Measurements from ENCODE around the gene PLA2G4C. TPM values are rescaled to one million over a fixed set of nuclear protein-coding genes. Genes with fewer than 3 reads are reported as not detected.

Gene PLA2G4C
- polyA plus RNA-seq, 4 donors, result 4.0 to 8.9 (median 6.1) TPM

GRCh38 chr19:48061401-48062344 is 48.9 kb downstream of the PLA2G4C start:
- DNase-seq (ENCODE audit: low read depth in 4 of 4, low spot score in 3 of 4), result no peak

- DNase-seq (ENCODE audit: low read depth in 4 of 4, low spot score in 3 of 4), result no peak
Measured at GRCh38 chr19:48060381-48060780, 50.2 kb downstream of the PLA2G4C start.

- no peak for DNase-seq (ENCODE audit: low read depth in 4 of 4, low spot score in 3 of 4)
Measured at GRCh38 chr19:48059331-48059730, 51.3 kb downstream of the PLA2G4C start.

- DNase-seq (ENCODE audit: low read depth in 4 of 4, low spot score in 3 of 4), result no peak
Measured at GRCh38 chr19:48053856-48054255, 56.8 kb downstream of the PLA2G4C start.

GRCh38 chr19:48053076-48053475 is 57.5 kb downstream of the PLA2G4C start:
- DNase-seq (ENCODE audit: low read depth in 4 of 4, low spot score in 3 of 4), result no peak

GRCh38 chr19:48051335-48052033 is 59.1 kb downstream of the PLA2G4C start:
- no peak for DNase-seq (ENCODE audit: low read depth in 4 of 4, low spot score in 3 of 4)

- no peak for DNase-seq (ENCODE audit: low read depth in 4 of 4, low spot score in 3 of 4)
Measured at GRCh38 chr19:48044561-48044960, 66.1 kb downstream of the PLA2G4C start.

GRCh38 chr19:48043675-48044258 is 66.8 kb downstream of the PLA2G4C start, which contains the start of gene CABP5:
Gene CABP5 (minus strand): TSS chr19:48044079. CDS start chr19:48043922, 157 bp downstream.
- no peak for DNase-seq (ENCODE audit: low read depth in 4 of 4, low spot score in 3 of 4)

GRCh38 chr19:48041877-48042580 is 68.6 kb downstream of the PLA2G4C start:
- DNase-seq (ENCODE audit: low read depth in 4 of 4, low spot score in 3 of 4), result no peak

GRCh38 chr19:48036765-48037164 is 73.9 kb downstream of the PLA2G4C start:
- no peak for DNase-seq (ENCODE audit: low read depth in 4 of 4, low spot score in 3 of 4)

- DNase-seq (ENCODE audit: low read depth in 4 of 4, low spot score in 3 of 4), result no peak
Measured at GRCh38 chr19:48033604-48034003, 77.0 kb downstream of the PLA2G4C start.

- no peak for DNase-seq (ENCODE audit: low read depth in 4 of 4, low spot score in 3 of 4)
Measured at GRCh38 chr19:48030073-48030472, 80.5 kb downstream of the PLA2G4C start.

GRCh38 chr19:48029431-48029830 is 81.2 kb downstream of the PLA2G4C start:
- DNase-seq (ENCODE audit: low read depth in 4 of 4, low spot score in 3 of 4), result no peak

- DNase-seq (ENCODE audit: low read depth in 4 of 4, low spot score in 3 of 4), result no peak
Measured at GRCh38 chr19:48025480-48025879, 85.1 kb downstream of the PLA2G4C start.

- DNase-seq (ENCODE audit: low read depth in 4 of 4, low spot score in 3 of 4), result no peak
Measured at GRCh38 chr19:48023518-48023917, 87.1 kb downstream of the PLA2G4C start.

GRCh38 chr19:48023011-48023410 is 87.6 kb downstream of the PLA2G4C start:
- no peak for DNase-seq (ENCODE audit: low read depth in 4 of 4, low spot score in 3 of 4)

- no peak for DNase-seq (ENCODE audit: low read depth in 4 of 4, low spot score in 3 of 4)
Measured at GRCh38 chr19:48020686-48021085, 89.9 kb downstream of the PLA2G4C start.

- no peak for DNase-seq (ENCODE audit: low read depth in 4 of 4, low spot score in 3 of 4)
Measured at GRCh38 chr19:48010932-48011758, 99.5 kb downstream of the PLA2G4C start.

GRCh38 chr19:48006762-48007161 is 103.9 kb downstream of the PLA2G4C start:
- DNase-seq (ENCODE audit: low read depth in 4 of 4, low spot score in 3 of 4), result no peak

- DNase-seq (ENCODE audit: low read depth in 4 of 4, low spot score in 3 of 4), result no peak
Measured at GRCh38 chr19:48004236-48004635, 106.4 kb downstream of the PLA2G4C start.
